CD4-positive, alpha-beta memory T cell (primary cell): ENCODE results near the gene CPNE2. TPM values are rescaled to one million over a fixed set of nuclear protein-coding genes. Genes with fewer than 3 reads are reported as not detected.

Experiments
- CTCF ChIA-PET: fragments of 350-600 bp; sonication (Branson Sonifier 250); formaldehyde crosslinking; loops from one replicate; lab custom pipeline; 2021; ENCODE audit warnings: inconsistent platforms; ENCODE audit not compliant: partially characterized antibody; lab: Charles Lee
- POLR2A ChIA-PET: fragments of 350-600 bp; sonication (Branson Sonifier 250); formaldehyde crosslinking; loops from one replicate; lab custom pipeline; 2021; ENCODE audit not compliant: partially characterized antibody; lab: Charles Lee
- DNase-seq, 5 donors: peaks; one replicate each; pipeline versions ENCODE4 v3.0.0 to v3.0.0-alpha.2; 2020 to 2022; ENCODE audit warnings: mixed read lengths in 1 of 5
- H3K27ac ChIP-seq: one replicate; pipeline ENCODE4 v1.7.0; 2013; ENCODE audit warnings: low read depth, low read length
- H3K27me3 ChIP-seq: 2 replicates; pipeline ENCODE4 v1.7.0; 2013; ENCODE audit warnings: mild to moderate bottlenecking, low read length, moderate library complexity; ENCODE audit not compliant: insufficient read depth
- H3K36me3 ChIP-seq: 2 replicates; pipeline ENCODE4 v1.7.0; 2013; ENCODE audit warnings: mild to moderate bottlenecking, low read length, moderate library complexity; ENCODE audit not compliant: insufficient read depth
- H3K4me1 ChIP-seq: 2 replicates; pipeline ENCODE4 v1.7.0; 2013; ENCODE audit warnings: mild to moderate bottlenecking, low read length, moderate library complexity; ENCODE audit not compliant: insufficient read depth
- H3K4me3 ChIP-seq, 2 donors: one replicate each; pipeline ENCODE4 v1.7.0; 2013; ENCODE audit warnings: low read length in 2 of 2, mild to moderate bottlenecking in 1 of 2
- H3K9me3 ChIP-seq, 2 donors: one replicate each; pipeline ENCODE4 v1.7.0; 2013; ENCODE audit warnings: low read length in 2 of 2, control low read depth in 1 of 2; ENCODE audit not compliant: control insufficient read depth in 1 of 2
- H3K27ac Mint-ChIP-seq, 7 donors: one replicate each; pipeline ENCODE4 v1.8.0; 2020 to 2021; ENCODE audit warnings: mixed read lengths in 7 of 7, mild to moderate bottlenecking in 6 of 7, inconsistent platforms in 3 of 7, moderate library complexity in 3 of 7
- H3K27me3 Mint-ChIP-seq, 2 donors: one replicate each; pipeline ENCODE4 v1.8.0; 2020 to 2021; ENCODE audit warnings: mixed read lengths in 2 of 2
- H3K36me3 Mint-ChIP-seq, 2 donors: one replicate each; pipeline ENCODE4 v1.8.0; 2020 to 2021; ENCODE audit warnings: mixed read lengths in 2 of 2, inconsistent platforms in 1 of 2, mild to moderate bottlenecking in 1 of 2
- H3K4me1 Mint-ChIP-seq, 4 donors: one replicate each; pipeline ENCODE4 v1.8.0; 2020 to 2021; ENCODE audit warnings: mixed read lengths in 4 of 4, mild to moderate bottlenecking in 1 of 4
- H3K4me3 Mint-ChIP-seq, 8 donors: one replicate each; pipeline ENCODE4 v1.8.0; 2020 to 2021; ENCODE audit warnings: mixed read lengths in 8 of 8, mild to moderate bottlenecking in 7 of 8, moderate library complexity in 6 of 8, inconsistent platforms in 3 of 8
- H3K9me3 Mint-ChIP-seq, 8 donors: one replicate each; pipeline ENCODE4 v1.8.0; 2020 to 2021; ENCODE audit warnings: mixed read lengths in 8 of 8, mild to moderate bottlenecking in 5 of 8, inconsistent platforms in 3 of 8, moderate library complexity in 1 of 8
- intact Hi-C: fragments of 100-400 bp; cut with micrococcal nuclease; formaldehyde crosslinking; loops from one replicate; pipeline ENCODE4 v1.15.1; 2023
- polyA plus RNA-seq, 2 donors: library from polyadenylated mRNA; unstranded; fragments of 300-500 nt; fragmentation: Illumina TruSeq; gene quantifications; one replicate each; pipeline ENCODE4 v1.2.3, GENCODE V29; 2021
- total RNA-seq, 2 experiments: library from RNA; stranded (reverse); gene quantifications; one replicate each; pipeline ENCODE4 v1.2.3, GENCODE V29; 2021

CPNE2 gene
- total RNA-seq (1 to 10 TPM; 3.8 to 4.1 TPM), polyA plus RNA-seq (1 to 10 TPM; 6.7 to 6.8 TPM)

DNA sequence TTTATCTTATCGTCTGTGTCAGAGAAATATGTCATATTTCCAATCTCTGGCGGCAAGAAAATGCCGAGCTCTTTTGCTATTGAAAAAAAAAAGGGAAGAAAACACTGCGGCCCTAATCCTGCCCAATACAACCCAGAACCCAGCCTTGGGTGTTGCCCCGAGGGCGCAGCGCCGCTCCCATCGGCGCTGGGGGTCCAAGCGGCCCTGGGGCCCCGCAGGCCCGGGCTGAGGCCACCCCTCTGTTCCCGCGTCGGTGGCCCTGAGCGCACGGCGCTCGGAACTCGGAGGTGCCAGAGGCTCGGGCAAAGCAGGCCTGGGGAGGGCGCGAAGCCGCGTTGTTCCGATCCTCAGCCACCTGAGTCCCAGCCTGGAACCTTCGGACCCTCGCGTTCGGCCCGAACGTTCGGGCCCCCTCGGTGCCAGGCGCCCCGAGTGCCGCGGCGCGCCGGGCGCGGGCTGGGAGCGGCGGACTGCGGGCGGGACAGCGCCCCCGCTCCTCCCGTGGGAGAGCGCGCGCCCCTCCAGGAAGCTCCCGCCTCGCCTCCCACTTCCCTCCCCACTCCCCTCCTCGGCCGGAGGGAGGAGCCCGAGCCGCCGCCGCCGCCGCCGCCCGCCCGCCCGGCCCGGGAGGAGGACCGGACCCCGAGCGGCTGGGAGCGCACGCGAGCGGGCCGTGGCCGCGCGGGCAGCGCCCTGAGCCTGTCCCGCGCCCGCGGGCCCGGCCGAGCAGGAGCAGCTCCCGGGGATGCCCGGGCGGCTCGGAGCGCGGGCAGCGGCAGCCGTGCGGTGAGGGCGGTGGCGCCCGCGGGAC, at the start of gene CPNE2:
Gene CPNE2, plus strand, starts transcription at position 609 of the 811 bp plus-strand sequence. CDS start 18,160 bp downstream, outside the sequence.
- Mint-ChIP-seq H3K27me3 (peaks cover 0 to 5% of the 10 kb centered on the region in 2 donors), H3K4me3 (peak within 1 kb of the TSS; percentile 76 to 85 (median 82)), H3K27ac (peak within 1 kb of the TSS in 2 of 7 donors; percentile 50 to 60), H3K36me3 (no peaks in the 10 kb centered on the region), H3K9me3 (peaks cover 0 to 4% (median 0%) of the 10 kb centered on the region in 8 donors), H3K4me1 (peaks cover 2 to 19% (median 10%) of the 10 kb centered on the region in 4 donors)
- CTCF ChIA-PET: interaction anchor here (0.5 to 5.3 kb wide), 26 partner anchors 8 to 130 kb away, joined by 3 to 47 read pairs (median 4); partner anchors contain the start of genes CETP, PSME3IP1 and RSPRY1
- H3K4me1 ChIP-seq: peaks cover 14% of the 10 kb centered on the region
- no peaks in the 10 kb centered on the region for H3K27me3 ChIP-seq
- intact Hi-C loops: loop anchor here (1.0 to 2.0 kb wide), 2 partner anchors 43 to 76 kb away; no protein-coding TSS in a partner anchor
- POLR2A ChIA-PET: interaction anchor here (0.6 to 1.7 kb wide), 10 partner anchors 8 to 161 kb away, joined by 3 to 14 read pairs (median 4); partner anchors contain the start of genes HERPUD1, PSME3IP1 and RSPRY1
- no peak within 1 kb of the TSS for H3K27ac ChIP-seq
- no peaks in the 10 kb centered on the region for H3K36me3 ChIP-seq
- no peaks in the 10 kb centered on the region for H3K9me3 ChIP-seq
- peak in 2 of 5 donors; percentile 15 to 16 for DNase-seq
- peak within 1 kb of the TSS in 1 of 2 donors; percentile 41 for H3K4me3 ChIP-seq

DNA sequence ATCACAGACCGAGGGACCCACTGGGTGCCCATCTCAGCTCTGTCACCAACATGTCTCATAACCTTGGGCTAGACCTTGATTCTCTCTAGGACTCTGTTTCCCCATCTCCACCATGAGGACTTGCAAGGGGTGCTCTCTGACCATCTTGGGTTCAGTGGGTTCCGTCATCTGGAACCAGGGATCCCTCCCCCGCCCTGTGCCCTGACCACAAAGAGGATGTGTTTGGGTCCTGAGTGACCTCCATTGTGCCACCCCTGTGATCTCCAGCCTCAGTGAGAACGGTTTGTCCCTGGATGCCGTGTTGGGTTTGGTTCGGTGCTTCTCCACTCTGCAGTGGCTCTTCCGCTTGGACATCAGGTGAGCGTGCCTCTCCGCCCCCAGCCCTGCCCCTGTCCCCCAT, 49.1 kb upstream of the CPNE2 start:
- Mint-ChIP-seq H3K9me3 (peaks cover 0 to 1% (median 0%) of the 10 kb centered on the region in 8 donors), H3K36me3 (peaks cover 57 to 80% of the 10 kb centered on the region in 2 donors), H3K4me3 (peak overlapping the region in 4 of 8 donors; percentile 80 to 94 (median 88)), H3K27ac (peak overlapping the region; percentile 95 to 98 (median 97)), H3K27me3 (no peaks in the 10 kb centered on the region), H3K4me1 (peaks cover 43 to 70% (median 55%) of the 10 kb centered on the region in 4 donors)
- no peaks in the 10 kb centered on the region for H3K27me3 ChIP-seq
- DNase-seq: no peak
- peaks cover 58% of the 10 kb centered on the region for H3K36me3 ChIP-seq
- H3K9me3 ChIP-seq: no peaks in the 10 kb centered on the region
- ChIA-PET POLR2A (interaction anchor here (2.4 to 9.9 kb wide), 4 partner anchors 10 to 57 kb away, joined by 10 to 183 read pairs (median 92); partner anchors contain the start of gene NLRC5), CTCF (interaction anchor here (5.5 kb wide), 1 partner anchor 79 kb away, joined by 78 read pairs; no protein-coding TSS in a partner anchor)
- intact Hi-C loops: no loop called here
- H3K4me3 ChIP-seq: no peak overlapping the region
- H3K4me1 ChIP-seq: peaks cover 75% of the 10 kb centered on the region
- peak overlapping the region; percentile 73 for H3K27ac ChIP-seq

DNA sequence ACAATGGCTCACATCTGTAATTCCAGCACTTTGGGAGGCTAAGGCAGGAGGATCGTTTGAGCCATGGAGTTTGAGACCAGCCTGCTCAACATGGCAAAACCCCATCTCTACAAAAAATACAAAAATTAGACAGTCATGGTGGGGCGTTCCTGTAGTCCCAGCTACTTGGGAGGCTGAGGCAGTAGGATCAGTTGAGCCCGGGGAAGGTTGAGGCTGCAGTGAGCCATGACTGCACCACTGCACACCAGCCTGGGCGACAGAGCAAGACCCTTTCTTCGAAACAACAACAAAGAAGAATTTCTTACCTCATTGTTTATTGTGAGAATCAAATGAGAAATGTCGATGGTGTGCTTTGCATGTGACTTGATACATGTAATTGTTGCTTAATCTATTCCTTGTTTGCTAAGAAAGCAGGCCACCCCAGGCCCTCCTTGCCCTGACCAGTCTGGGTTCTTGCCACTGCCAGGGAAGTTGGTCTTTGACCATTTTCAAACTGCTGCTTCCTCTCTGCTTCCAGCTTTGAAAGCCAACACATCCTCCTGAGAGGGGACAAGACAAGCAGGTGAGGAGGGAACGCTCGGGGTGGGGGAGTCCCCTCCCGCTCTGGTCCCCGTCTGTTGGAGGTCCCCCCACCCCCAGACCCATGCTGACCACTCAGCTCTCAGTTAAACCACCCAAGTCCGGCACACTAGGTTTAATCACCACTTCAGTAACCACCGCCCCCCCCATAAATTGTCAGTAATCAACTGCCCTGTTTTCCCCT, 47.3 kb upstream of the CPNE2 start:
- no peaks in the 10 kb centered on the region for H3K27me3 ChIP-seq
- H3K27ac ChIP-seq: peak overlapping the region; percentile 21
- Mint-ChIP-seq H3K9me3 (peaks cover 0 to 1% (median 0%) of the 10 kb centered on the region in 8 donors), H3K4me3 (peak overlapping the region in 1 of 8 donors; percentile 9), H3K27ac (peak overlapping the region in 6 of 7 donors; percentile 60 to 98 (median 80)), H3K27me3 (no peaks in the 10 kb centered on the region), H3K4me1 (peaks cover 33 to 54% (median 43%) of the 10 kb centered on the region in 4 donors), H3K36me3 (peaks cover 56 to 79% of the 10 kb centered on the region in 2 donors)
- ChIA-PET CTCF (interaction anchor here (0.6 to 2.6 kb wide), 7 partner anchors 18 to 205 kb away, joined by 3 to 33 read pairs (median 5); no protein-coding TSS in a partner anchor), POLR2A (interaction anchor here (0.6 to 2.1 kb wide), 9 partner anchors 8 to 112 kb away, joined by 3 to 5 read pairs (median 3); partner anchors contain the start of gene NLRC5)
- H3K9me3 ChIP-seq: no peaks in the 10 kb centered on the region
- DNase-seq: no peak
- no peak overlapping the region for H3K4me3 ChIP-seq
- peaks cover 56% of the 10 kb centered on the region for H3K4me1 ChIP-seq
- peaks cover 64% of the 10 kb centered on the region for H3K36me3 ChIP-seq
- intact Hi-C loops: no loop called here

DNA sequence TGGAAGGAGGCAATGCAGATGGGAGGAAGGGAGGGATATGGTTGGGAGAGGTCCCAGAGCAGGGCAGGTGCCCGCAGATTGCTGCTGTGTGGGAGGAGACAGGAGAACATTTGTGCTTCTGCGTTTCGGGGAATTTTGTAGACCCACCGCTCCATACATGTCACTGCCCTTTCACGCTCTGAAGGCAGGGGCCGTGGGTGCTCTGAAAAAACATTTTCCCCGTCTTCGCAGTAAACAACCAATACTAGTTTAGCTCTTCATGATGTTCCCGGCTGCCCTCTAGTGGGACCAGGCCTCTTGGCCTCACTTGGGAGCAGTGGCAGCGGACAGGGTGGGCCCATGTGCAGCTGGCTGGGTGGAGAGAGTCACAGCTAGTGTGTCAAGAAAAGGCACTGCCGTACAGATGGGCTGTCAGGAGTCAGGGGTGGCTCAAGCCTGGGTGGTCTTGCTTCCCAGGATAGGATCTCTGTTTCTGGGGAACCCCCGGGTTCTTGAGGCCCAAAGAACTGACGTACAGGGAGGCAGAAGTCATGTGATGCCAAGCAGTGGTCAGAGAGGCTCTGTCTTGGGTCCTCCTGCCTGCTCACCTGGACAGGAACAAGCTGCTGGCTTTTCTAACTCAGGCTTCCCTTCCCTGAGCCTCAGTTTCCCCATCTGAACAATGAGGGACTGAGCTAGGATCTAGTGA, 46.5 kb upstream of the CPNE2 start:
- peak overlapping the region; percentile 60 to 98 (median 77) for H3K27ac Mint-ChIP-seq
- peaks cover 0 to 1% (median 0%) of the 10 kb centered on the region in 8 donors for H3K9me3 Mint-ChIP-seq
- ChIA-PET CTCF (interaction anchor here (0.6 to 2.6 kb wide), 6 partner anchors 18 to 204 kb away, joined by 3 to 33 read pairs (median 4); no protein-coding TSS in a partner anchor), POLR2A (interaction anchor here (0.6 to 2.1 kb wide), 10 partner anchors 8 to 82 kb away, joined by 3 to 10 read pairs (median 3); partner anchors contain the start of gene NLRC5)
- no peaks in the 10 kb centered on the region for H3K9me3 ChIP-seq
- peaks cover 55 to 82% of the 10 kb centered on the region in 2 donors for H3K36me3 Mint-ChIP-seq
- no peaks in the 10 kb centered on the region for H3K27me3 Mint-ChIP-seq
- H3K4me3 Mint-ChIP-seq: peak overlapping the region in 1 of 8 donors; percentile 9
- H3K27ac ChIP-seq: peak overlapping the region; percentile 21
- peaks cover 28 to 47% (median 36%) of the 10 kb centered on the region in 4 donors for H3K4me1 Mint-ChIP-seq
- peaks cover 49% of the 10 kb centered on the region for H3K4me1 ChIP-seq
- no peaks in the 10 kb centered on the region for H3K27me3 ChIP-seq
- H3K4me3 ChIP-seq: no peak overlapping the region
- H3K36me3 ChIP-seq: peaks cover 68% of the 10 kb centered on the region
- DNase-seq: no peak
- intact Hi-C loops: no loop called here

DNA sequence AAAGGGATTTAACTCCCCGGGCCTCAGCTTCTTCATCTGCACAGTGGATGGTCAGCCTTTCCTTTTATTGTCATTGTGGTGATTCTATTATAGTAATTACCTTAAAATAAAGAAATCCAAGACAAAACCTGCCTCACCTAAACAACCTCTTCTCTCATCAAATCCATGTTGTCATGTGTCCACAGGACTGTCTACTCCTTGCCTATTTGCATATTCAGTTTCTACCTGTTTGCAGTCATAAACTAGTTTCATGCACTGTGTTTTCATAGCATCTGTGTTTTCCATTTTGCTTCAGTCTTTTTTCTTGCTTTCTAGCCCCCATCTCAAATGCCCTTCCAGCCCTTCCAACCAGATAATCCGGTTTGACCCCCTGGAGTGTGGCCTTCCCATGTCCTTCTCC, 44.3 kb upstream of the CPNE2 start:
- intact Hi-C loops: no loop called here
- Histone ChIP-seq H3K9me3 (no peaks in the 10 kb centered on the region), H3K4me1 (peaks cover 27% of the 10 kb centered on the region), H3K36me3 (peaks cover 81% of the 10 kb centered on the region), H3K27me3 (no peaks in the 10 kb centered on the region), H3K27ac (no peak overlapping the region), H3K4me3 (no peak overlapping the region)
- DNase-seq: no peak
- ChIA-PET CTCF (no interaction called here), POLR2A (no interaction called here)
- no peaks in the 10 kb centered on the region for H3K27me3 Mint-ChIP-seq
- peaks cover 8 to 28% (median 16%) of the 10 kb centered on the region in 4 donors for H3K4me1 Mint-ChIP-seq
- peak overlapping the region; percentile 15 to 94 (median 72) for H3K27ac Mint-ChIP-seq
- peaks cover 0 to 1% (median 0%) of the 10 kb centered on the region in 8 donors for H3K9me3 Mint-ChIP-seq
- H3K4me3 Mint-ChIP-seq: peak overlapping the region in 1 of 8 donors; percentile 1
- peaks cover 56 to 82% of the 10 kb centered on the region in 2 donors for H3K36me3 Mint-ChIP-seq

DNA sequence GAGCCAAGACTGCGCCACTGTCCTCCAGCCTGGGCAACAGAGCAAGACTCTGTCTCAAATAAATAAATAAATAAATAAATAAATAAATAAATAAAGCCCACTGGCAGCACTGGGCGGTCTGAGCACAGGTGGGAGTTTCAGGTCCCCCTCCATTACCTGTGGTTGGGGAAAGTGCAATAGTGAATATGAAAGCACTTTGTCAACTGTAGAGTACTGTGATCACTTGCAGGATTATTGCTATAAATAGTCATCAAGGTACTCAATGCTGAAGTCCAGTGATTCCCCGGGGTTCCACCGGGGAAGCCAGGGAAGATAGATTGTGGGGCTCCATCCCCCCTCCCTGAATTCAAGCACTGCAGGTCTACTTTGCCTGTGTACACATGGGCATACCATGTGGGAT, 42.7 kb upstream of the CPNE2 start:
- peaks cover 0 to 4% (median 0%) of the 10 kb centered on the region in 8 donors for H3K9me3 Mint-ChIP-seq
- Histone ChIP-seq H3K9me3 (no peaks in the 10 kb centered on the region), H3K4me3 (no peak overlapping the region), H3K27me3 (no peaks in the 10 kb centered on the region), H3K36me3 (peaks cover 82% of the 10 kb centered on the region), H3K4me1 (peaks cover 19% of the 10 kb centered on the region), H3K27ac (no peak overlapping the region)
- H3K4me1 Mint-ChIP-seq: peaks cover 6 to 29% (median 14%) of the 10 kb centered on the region in 4 donors
- H3K4me3 Mint-ChIP-seq: no peak overlapping the region
- no peak for DNase-seq
- CTCF ChIA-PET: interaction anchor here (0.7 to 1.0 kb wide), 2 partner anchors 34 to 64 kb away, joined by 4 read pairs; no protein-coding TSS in a partner anchor
- peaks cover 51 to 86% of the 10 kb centered on the region in 2 donors for H3K36me3 Mint-ChIP-seq
- POLR2A ChIA-PET: no interaction called here
- intact Hi-C loops: no loop called here
- H3K27me3 Mint-ChIP-seq: no peaks in the 10 kb centered on the region
- peak overlapping the region in 1 of 7 donors; percentile 32 for H3K27ac Mint-ChIP-seq
